Breast epithelium (tissue), 3 donors: ENCODE measurements around the gene ASF1B.

Experiments
- CTCF ChIP-seq, 3 donors: fragments of 450-650 bp; IDR thresholded peaks; one replicate each; pipeline ENCODE4 v1.5.1; 2016 to 2017; ENCODE audit warnings: antibody characterized with exemption in 3 of 3, mild to moderate bottlenecking in 3 of 3, moderate library complexity in 3 of 3
- POLR2A ChIP-seq: fragments of 450-650 bp; IDR thresholded peaks from one replicate; pipeline ENCODE4 v1.6.1; 2016; ENCODE audit warnings: antibody characterized with exemption, mild to moderate bottlenecking, moderate library complexity

GRCh38 chr19:14089662-14090508, 46.5 kb downstream of the ASF1B start:
- peak in 1 of 3 donors; percentile 16 for TF ChIP-seq CTCF (IDR thresholded peaks at IDR 0.05)
- no peak for TF ChIP-seq POLR2A
